ENCODE results near the gene OPRM1. TPM values are rescaled to one million over a fixed set of nuclear protein-coding genes. Genes with fewer than 3 reads are reported as not detected.

OPRM1 gene
- total RNA-seq, 1 donor from 2014 or later = not detected

- Histone ChIP-seq H3K9me3 (ENCODE audit: insufficient read depth, low read depth, low read length) (no peaks in the 10 kb centered on the region), H3K4me3 (ENCODE audit: insufficient read depth, low read depth, low read length) (no peak overlapping the region), H3K4me2 (ENCODE audit: low read length) (no peak overlapping the region), H2AFZ (ENCODE audit: low read depth, low read length) (no peak overlapping the region), H3K79me2 (ENCODE audit: insufficient read depth, low read length) (no peaks in the 10 kb centered on the region), H3K9ac (ENCODE audit: low read length) (no peak overlapping the region), H3K4me1 (ENCODE audit: insufficient read depth, low read length) (no peaks in the 10 kb centered on the region), H4K20me1 (ENCODE audit: insufficient read depth, low read length) (no peaks in the 10 kb centered on the region), H3K27ac (ENCODE audit: low read depth, low read length) (no peak overlapping the region), H3K27me3 (ENCODE audit: insufficient read depth, low read length) (no peaks in the 10 kb centered on the region), H3K36me3 (ENCODE audit: insufficient read depth, low read length) (no peaks in the 10 kb centered on the region)
- Mint-ChIP-seq H3K4me1 (ENCODE audit: low read depth, unreplicated experiment) (peaks cover 10% of the 10 kb centered on the region), H3K4me3 (ENCODE audit: unreplicated experiment) (no peak overlapping the region), H3K9me3 (ENCODE audit: unreplicated experiment) (peaks cover 1% of the 10 kb centered on the region), H3K36me3 (ENCODE audit: low read depth, unreplicated experiment) (no peaks in the 10 kb centered on the region), H3K27me3 (ENCODE audit: low read depth, unreplicated experiment) (no peaks in the 10 kb centered on the region), H3K27ac (ENCODE audit: unreplicated experiment) (no peak overlapping the region)
- DNase-seq (ENCODE audit: low read depth) (no peak), FAIRE-seq (no peak)
- TF ChIP-seq CTCF (IDR thresholded peaks at IDR 0.05; ENCODE audit: insufficient read depth, low read depth, low read length) = no peak
- TF ChIP-seq EZH2 (IDR thresholded peaks at IDR 0.05; ENCODE audit: insufficient read depth, low read length) = no peak
Observed at GRCh38 chr6:154261688-154262397, 222.8 kb downstream of the OPRM1 start.

GRCh38 chr6:154266560-154267099, 227.6 kb downstream of the OPRM1 start:
- Histone ChIP-seq H3K36me3 (ENCODE audit: insufficient read depth, low read length) (no peaks in the 10 kb centered on the region), H3K9ac (ENCODE audit: low read length) (no peak overlapping the region), H3K27ac (ENCODE audit: low read depth, low read length) (no peak overlapping the region), H4K20me1 (ENCODE audit: insufficient read depth, low read length) (no peaks in the 10 kb centered on the region), H3K27me3 (ENCODE audit: insufficient read depth, low read length) (no peaks in the 10 kb centered on the region), H2AFZ (ENCODE audit: low read depth, low read length) (no peak overlapping the region), H3K4me1 (ENCODE audit: insufficient read depth, low read length) (no peaks in the 10 kb centered on the region), H3K9me3 (ENCODE audit: insufficient read depth, low read depth, low read length) (no peaks in the 10 kb centered on the region), H3K4me2 (ENCODE audit: low read length) (no peak overlapping the region), H3K79me2 (ENCODE audit: insufficient read depth, low read length) (no peaks in the 10 kb centered on the region), H3K4me3 (ENCODE audit: insufficient read depth, low read depth, low read length) (no peak overlapping the region)
- Mint-ChIP-seq H3K27me3 (ENCODE audit: low read depth, unreplicated experiment) (no peaks in the 10 kb centered on the region), H3K9me3 (ENCODE audit: unreplicated experiment) (peaks cover 4% of the 10 kb centered on the region), H3K4me1 (ENCODE audit: low read depth, unreplicated experiment) (peaks cover 10% of the 10 kb centered on the region), H3K36me3 (ENCODE audit: low read depth, unreplicated experiment) (peaks cover 1% of the 10 kb centered on the region), H3K4me3 (ENCODE audit: unreplicated experiment) (no peak overlapping the region), H3K27ac (ENCODE audit: unreplicated experiment) (no peak overlapping the region)
- DNase-seq (ENCODE audit: low read depth) (no peak), FAIRE-seq (no peak)
- TF ChIP-seq EZH2 (IDR thresholded peaks at IDR 0.05; ENCODE audit: insufficient read depth, low read length) = no peak
- no peak for TF ChIP-seq CTCF (IDR thresholded peaks at IDR 0.05; ENCODE audit: insufficient read depth, low read depth, low read length)

- Histone ChIP-seq H3K9ac (ENCODE audit: low read length) (no peak overlapping the region), H3K4me1 (ENCODE audit: insufficient read depth, low read length) (no peaks in the 10 kb centered on the region), H3K4me3 (ENCODE audit: insufficient read depth, low read depth, low read length) (no peak overlapping the region), H3K9me3 (ENCODE audit: insufficient read depth, low read depth, low read length) (no peaks in the 10 kb centered on the region), H3K27me3 (ENCODE audit: insufficient read depth, low read length) (no peaks in the 10 kb centered on the region), H3K79me2 (ENCODE audit: insufficient read depth, low read length) (no peaks in the 10 kb centered on the region), H3K4me2 (ENCODE audit: low read length) (no peak overlapping the region), H3K27ac (ENCODE audit: low read depth, low read length) (no peak overlapping the region), H2AFZ (ENCODE audit: low read depth, low read length) (no peak overlapping the region), H3K36me3 (ENCODE audit: insufficient read depth, low read length) (no peaks in the 10 kb centered on the region), H4K20me1 (ENCODE audit: insufficient read depth, low read length) (no peaks in the 10 kb centered on the region)
- FAIRE-seq = no peak
- H3K27ac Mint-ChIP-seq (ENCODE audit: unreplicated experiment) = no peak overlapping the region
- peaks cover 1% of the 10 kb centered on the region for H3K36me3 Mint-ChIP-seq (ENCODE audit: low read depth, unreplicated experiment)
- TF ChIP-seq EZH2 (IDR thresholded peaks at IDR 0.05; ENCODE audit: insufficient read depth, low read length) (no peak), CTCF (IDR thresholded peaks at IDR 0.05; ENCODE audit: insufficient read depth, low read depth, low read length) (no peak)
- no peaks in the 10 kb centered on the region for H3K27me3 Mint-ChIP-seq (ENCODE audit: low read depth, unreplicated experiment)
- peaks cover 4% of the 10 kb centered on the region for H3K9me3 Mint-ChIP-seq (ENCODE audit: unreplicated experiment)
- H3K4me1 Mint-ChIP-seq (ENCODE audit: low read depth, unreplicated experiment) = peaks cover 10% of the 10 kb centered on the region
- DNase-seq (ENCODE audit: low read depth) = no peak
- H3K4me3 Mint-ChIP-seq (ENCODE audit: unreplicated experiment) = no peak overlapping the region
Observed at GRCh38 chr6:154267508-154268106, 228.6 kb downstream of the OPRM1 start.
